Central memory CD8-positive, alpha-beta T cell (primary cell): Measurements from ENCODE around the gene SCN7A.

Experiments
- ATAC-seq: fragments of 150-1000 bp; cut with Tn5 transposase; replicated peaks from 2 replicates; pipeline ENCODE4 v1.10.0; 2022; ENCODE audit warnings: mild to moderate bottlenecking, moderate FRiP score, moderate number of reproducible peaks; ENCODE audit not compliant: poor library complexity, severe bottlenecking; ENCODE audit errors: extremely low read depth
- DNase-seq, 2 donors: peaks; one replicate each; pipeline ENCODE4 v3.0.0; 2021; ENCODE audit warnings: low spot score in 2 of 2
- H3K27ac Mint-ChIP-seq: one replicate; pipeline ENCODE4 v1.8.0; 2022; ENCODE audit warnings: low read depth, mild to moderate bottlenecking, moderate library complexity, mixed read lengths
- H3K27me3 Mint-ChIP-seq: one replicate; pipeline ENCODE4 v1.8.0; 2022; ENCODE audit warnings: mixed read lengths
- H3K36me3 Mint-ChIP-seq: one replicate; pipeline ENCODE4 v1.8.0; 2022; ENCODE audit warnings: mild to moderate bottlenecking, moderate library complexity, mixed read lengths; ENCODE audit not compliant: insufficient read depth
- H3K4me1 Mint-ChIP-seq: one replicate; pipeline ENCODE4 v1.8.0; 2022; ENCODE audit warnings: mixed read lengths
- H3K4me3 Mint-ChIP-seq: one replicate; pipeline ENCODE4 v1.8.0; 2022; ENCODE audit warnings: mild to moderate bottlenecking, moderate library complexity, mixed read lengths
- H3K9me3 Mint-ChIP-seq: one replicate; pipeline ENCODE4 v1.8.0; 2022; ENCODE audit warnings: mixed read lengths

The SCN7A gene

DNA sequence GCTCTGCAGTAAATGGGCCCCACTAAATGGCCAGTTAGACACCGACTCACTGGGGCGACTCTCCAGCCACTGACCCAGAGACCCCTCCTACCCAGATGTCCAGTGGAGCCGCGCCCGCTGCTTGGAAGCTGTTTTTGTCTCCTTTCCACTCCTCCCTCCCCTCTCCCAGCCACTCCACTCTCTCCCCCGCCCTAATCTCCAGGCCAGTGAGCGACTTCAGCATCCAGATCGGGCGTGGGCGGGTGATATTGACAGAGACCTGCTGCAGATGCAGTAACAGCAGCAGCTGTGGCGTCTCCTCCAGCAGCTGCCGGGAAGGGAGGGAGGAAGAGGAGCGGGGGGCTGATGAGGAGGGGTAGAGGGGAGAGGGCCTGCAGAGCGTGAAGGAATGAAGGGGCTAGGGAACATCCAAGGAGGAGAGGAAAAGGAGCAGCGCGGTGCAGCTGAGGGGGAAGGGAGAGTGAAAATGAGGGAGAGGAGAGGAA, at the start of gene SCN7A:
Gene SCN7A (minus strand): TSS at position 110 of the 485 bp plus-strand sequence. CDS start 16,553 bp downstream, outside the sequence.
- DNase-seq, result no peak
- no peaks in the 10 kb centered on the region for H3K36me3 Mint-ChIP-seq
- no peaks in the 10 kb centered on the region for H3K27me3 Mint-ChIP-seq
- no peak for ATAC-seq
- H3K9me3 Mint-ChIP-seq, result peaks cover 5% of the 10 kb centered on the region
- no peaks in the 10 kb centered on the region for H3K4me1 Mint-ChIP-seq
- H3K27ac Mint-ChIP-seq, result no peak within 1 kb of the TSS
- H3K4me3 Mint-ChIP-seq, result no peak within 1 kb of the TSS

DNA sequence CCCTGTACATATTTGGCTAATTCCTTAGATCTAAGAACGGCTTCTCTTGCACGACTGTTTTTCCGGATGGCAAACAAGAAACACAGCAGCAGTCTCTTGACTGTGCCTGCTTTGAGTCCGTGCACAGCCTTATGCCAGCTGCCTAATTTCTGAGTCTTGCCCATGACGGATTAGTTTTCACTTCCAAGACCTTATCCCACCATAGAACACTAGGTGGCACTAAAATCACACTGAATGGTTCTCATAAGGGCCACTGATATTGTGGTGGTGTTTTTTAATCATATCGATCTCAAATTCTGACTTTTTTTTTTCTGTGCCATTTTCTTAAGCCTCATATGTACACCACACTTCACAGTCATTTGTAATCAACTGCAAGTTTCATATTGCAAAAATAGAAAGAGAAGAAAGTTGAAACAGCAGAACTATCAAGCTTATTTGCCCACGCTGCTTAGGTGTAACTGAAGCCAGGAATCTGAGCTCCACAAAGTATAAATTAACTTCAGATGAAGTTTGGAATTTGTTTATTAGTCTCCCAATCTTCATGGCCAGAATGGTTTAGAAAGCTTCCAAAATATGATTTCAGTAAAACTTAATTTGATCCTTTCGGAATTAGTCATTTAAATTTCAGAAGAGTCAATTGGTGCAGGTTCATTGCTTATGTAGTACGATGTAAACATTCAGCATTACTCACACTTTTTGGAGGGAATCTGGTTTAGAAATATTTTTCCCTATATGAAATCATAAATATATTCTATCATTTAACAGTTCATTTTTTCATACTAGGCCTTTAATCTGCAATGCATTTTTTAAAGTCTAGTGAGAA, 45.5 kb upstream of the SCN7A start:
- Mint-ChIP-seq H3K9me3 (no peaks in the 10 kb centered on the region), H3K36me3 (no peaks in the 10 kb centered on the region), H3K4me1 (peaks cover 5% of the 10 kb centered on the region), H3K4me3 (no peak overlapping the region), H3K27me3 (no peaks in the 10 kb centered on the region), H3K27ac (no peak overlapping the region)
- DNase-seq (no peak), ATAC-seq (no peak)

DNA sequence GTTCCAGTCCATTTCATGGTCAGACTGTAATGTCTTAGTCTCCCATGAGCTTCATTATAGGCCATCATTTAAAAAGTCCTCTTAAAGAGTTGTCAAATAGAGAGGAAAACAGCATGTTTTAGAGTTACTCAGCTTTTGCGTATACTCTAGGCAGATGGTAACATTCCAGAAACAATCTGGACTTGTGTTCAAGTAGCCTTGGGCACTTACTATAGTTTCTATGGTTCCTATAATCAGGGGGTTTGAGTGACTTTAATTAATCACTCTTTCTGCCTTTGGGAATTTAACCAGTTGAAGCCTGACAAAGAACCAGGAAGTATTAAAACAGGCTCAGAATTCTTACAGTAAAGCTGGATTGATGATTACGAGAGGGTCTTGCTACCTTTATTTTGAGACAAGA, 42.1 kb upstream of the SCN7A start:
- DNase-seq, result no peak
- no peaks in the 10 kb centered on the region for H3K27me3 Mint-ChIP-seq
- ATAC-seq, result no peak
- H3K36me3 Mint-ChIP-seq, result no peaks in the 10 kb centered on the region
- no peak overlapping the region for H3K4me3 Mint-ChIP-seq
- peaks cover 5% of the 10 kb centered on the region for H3K4me1 Mint-ChIP-seq
- H3K27ac Mint-ChIP-seq, result no peak overlapping the region
- no peaks in the 10 kb centered on the region for H3K9me3 Mint-ChIP-seq

DNA sequence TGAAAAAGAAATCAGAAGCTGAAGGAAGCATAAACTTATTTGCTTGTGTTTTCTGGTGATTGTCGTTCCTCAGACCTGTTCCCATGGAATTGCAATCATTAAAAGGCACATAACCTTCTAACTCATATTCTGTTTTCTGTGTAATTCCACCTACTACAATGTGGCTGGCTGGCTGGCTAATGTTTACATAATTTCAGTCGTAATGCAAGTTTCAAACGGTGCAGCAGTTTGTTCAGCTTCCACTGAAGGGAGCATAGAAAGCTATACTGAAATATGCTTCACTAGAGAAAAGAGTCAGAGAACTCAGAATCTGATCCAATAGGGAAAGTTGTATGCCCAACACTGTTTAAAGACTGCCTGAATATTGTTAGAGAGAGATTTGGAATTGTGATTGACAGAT, 27.1 kb upstream of the SCN7A start:
- H3K27me3 Mint-ChIP-seq, result no peaks in the 10 kb centered on the region
- no peak overlapping the region for H3K4me3 Mint-ChIP-seq
- H3K9me3 Mint-ChIP-seq, result peaks cover 7% of the 10 kb centered on the region
- no peak overlapping the region for H3K27ac Mint-ChIP-seq
- DNase-seq (no peak), ATAC-seq (no peak)
- H3K36me3 Mint-ChIP-seq, result no peaks in the 10 kb centered on the region
- H3K4me1 Mint-ChIP-seq, result no peaks in the 10 kb centered on the region

DNA sequence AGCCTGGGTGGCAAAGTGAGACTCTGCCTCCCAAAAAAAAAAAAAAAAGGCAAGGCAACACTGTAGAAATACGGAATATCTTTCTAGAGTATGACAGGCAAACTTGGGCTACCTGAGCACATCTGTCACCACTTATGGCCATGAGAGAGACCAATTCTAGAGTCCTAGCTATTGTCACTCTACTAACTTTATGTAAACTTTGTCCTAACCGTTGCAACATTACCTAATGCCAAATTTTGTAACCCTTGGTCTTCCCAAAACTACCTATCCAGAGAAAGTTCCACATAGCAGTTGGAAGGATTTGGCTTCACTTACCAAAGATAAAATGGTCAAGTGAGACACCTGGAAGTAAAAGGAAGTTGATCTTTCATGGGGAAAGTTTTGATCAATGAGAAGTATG, 26.6 kb upstream of the SCN7A start:
- no peak overlapping the region for H3K27ac Mint-ChIP-seq
- H3K4me3 Mint-ChIP-seq, result no peak overlapping the region
- no peaks in the 10 kb centered on the region for H3K4me1 Mint-ChIP-seq
- H3K9me3 Mint-ChIP-seq, result peaks cover 7% of the 10 kb centered on the region
- ATAC-seq (no peak), DNase-seq (no peak)
- H3K36me3 Mint-ChIP-seq, result no peaks in the 10 kb centered on the region
- H3K27me3 Mint-ChIP-seq, result no peaks in the 10 kb centered on the region

DNA sequence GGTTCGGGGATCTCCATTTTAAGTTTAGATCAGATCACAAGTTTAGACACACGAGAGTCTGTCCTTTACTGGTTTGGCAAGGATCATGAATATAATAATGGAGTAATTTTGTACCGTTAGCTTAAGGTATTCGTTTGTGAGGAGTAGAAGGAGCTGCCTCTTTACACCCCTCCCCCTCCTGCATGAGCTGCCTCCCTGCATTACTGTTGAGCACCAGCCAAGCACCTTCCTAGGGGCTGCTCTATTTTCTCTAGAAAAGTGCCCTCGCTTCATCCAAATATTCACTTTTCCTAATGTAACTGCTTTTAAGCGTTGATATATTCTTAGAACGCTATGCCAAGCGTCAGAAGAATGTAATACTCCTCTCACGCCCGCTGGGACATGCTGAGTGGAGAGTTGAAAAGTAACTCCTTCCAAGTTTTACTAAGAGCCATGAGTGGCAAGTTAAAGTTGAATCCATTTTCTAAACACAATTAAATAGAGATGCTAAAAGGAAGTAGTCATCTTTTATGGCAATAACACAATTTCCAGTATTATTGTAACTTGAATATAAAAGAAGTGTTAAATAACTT, 25.4 kb upstream of the SCN7A start:
- ATAC-seq (no peak), DNase-seq (no peak)
- H3K27ac Mint-ChIP-seq, result no peak overlapping the region
- no peaks in the 10 kb centered on the region for H3K36me3 Mint-ChIP-seq
- no peaks in the 10 kb centered on the region for H3K4me1 Mint-ChIP-seq
- H3K4me3 Mint-ChIP-seq, result no peak overlapping the region
- no peaks in the 10 kb centered on the region for H3K27me3 Mint-ChIP-seq
- H3K9me3 Mint-ChIP-seq, result peaks cover 7% of the 10 kb centered on the region

DNA sequence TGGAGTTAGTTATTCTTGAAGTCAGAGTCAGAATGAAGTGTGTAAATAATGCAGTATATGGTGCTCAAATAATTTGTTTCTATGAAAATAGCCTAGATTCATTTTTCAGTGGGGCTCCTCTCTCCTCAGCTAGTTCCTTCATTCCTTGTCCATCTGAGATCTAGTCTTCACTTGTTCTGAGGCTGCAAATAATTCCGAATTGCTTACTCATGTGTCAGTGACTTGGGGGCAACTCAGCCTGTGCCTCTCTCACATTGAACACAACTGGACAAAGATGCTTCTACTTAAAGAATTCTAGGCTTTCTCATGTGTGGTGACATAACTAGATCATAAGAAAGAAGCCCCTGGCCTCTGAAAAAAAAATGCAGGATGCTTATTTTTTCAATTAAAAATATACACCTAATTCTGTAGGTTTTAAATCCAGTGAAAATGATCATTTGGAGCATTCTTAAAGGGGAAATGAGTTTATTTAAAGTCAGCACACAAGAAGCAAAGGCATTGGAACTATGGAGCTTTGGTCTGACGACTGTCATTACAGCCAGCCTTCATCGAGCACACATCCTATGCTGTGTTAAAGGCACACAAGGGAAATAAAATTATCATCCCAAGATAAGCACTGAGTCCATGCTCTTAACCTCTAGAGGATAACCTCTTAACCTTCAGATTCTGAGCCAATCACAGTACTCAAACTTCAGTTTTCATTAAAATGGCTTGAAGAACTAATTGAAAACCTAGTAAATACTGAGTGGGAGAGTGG, 24.8 kb upstream of the SCN7A start:
- DNase-seq, result no peak
- Mint-ChIP-seq H3K9me3 (peaks cover 7% of the 10 kb centered on the region), H3K4me3 (no peak overlapping the region), H3K27ac (no peak overlapping the region), H3K4me1 (no peaks in the 10 kb centered on the region), H3K36me3 (no peaks in the 10 kb centered on the region), H3K27me3 (no peaks in the 10 kb centered on the region)
- no peak for ATAC-seq

DNA sequence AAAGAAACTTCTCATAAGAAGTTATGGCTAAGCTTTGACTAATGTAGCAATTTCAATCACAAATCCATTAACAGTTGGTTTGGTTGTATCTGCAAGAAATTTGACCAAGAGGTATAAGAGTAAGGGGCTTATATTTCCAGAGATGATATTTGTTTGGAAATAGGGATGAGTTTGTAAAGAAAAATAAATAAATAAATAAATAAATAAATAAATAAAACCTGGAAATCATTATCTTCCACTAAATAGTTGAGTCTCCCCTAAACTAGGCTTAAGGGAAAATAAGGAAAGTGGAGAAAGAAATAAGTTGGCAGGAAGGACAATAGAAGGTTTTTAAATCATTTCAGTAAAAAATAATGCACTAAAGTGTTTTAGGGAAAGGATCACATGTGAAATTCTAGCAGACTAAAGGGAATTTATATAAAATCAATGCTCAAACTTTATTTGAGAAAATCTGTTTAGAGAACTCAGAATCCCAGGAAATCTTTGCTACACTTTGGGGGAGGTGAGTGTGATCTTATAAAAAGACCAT, 23.5 kb upstream of the SCN7A start:
- ATAC-seq, result no peak
- H3K9me3 Mint-ChIP-seq, result peaks cover 7% of the 10 kb centered on the region

DNA sequence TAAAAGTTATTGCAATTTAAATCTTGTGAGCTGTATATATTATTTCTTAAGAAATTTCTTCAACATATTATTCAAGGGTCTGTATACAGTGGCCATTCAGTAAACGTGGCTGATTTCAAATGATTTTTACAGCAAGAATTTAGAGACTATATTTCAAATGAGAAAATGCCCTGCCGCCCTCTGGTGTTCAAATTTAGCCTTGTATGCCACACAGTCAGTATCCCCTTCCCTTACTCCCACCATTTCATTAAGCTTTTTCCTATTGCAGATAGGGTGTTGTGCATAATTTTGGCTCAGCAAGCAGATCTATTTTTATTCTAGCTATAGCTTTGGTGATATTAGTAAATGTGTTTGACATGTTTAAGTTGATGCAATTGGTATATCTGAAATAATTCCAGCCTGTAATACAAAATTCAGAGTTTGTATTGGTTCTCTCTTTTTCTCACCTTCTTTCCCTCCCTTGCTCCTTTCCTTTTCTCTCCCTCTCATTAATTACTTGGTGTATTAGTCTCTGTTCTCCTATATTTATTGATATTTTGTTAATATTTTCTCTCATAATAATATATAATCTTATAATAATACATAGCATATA, 22.8 kb upstream of the SCN7A start:
- no peak overlapping the region for H3K4me3 Mint-ChIP-seq
- H3K4me1 Mint-ChIP-seq, result no peaks in the 10 kb centered on the region
- H3K9me3 Mint-ChIP-seq, result peaks cover 7% of the 10 kb centered on the region
- no peak overlapping the region for H3K27ac Mint-ChIP-seq
- H3K36me3 Mint-ChIP-seq, result no peaks in the 10 kb centered on the region
- ATAC-seq (no peak), DNase-seq (no peak)
- no peaks in the 10 kb centered on the region for H3K27me3 Mint-ChIP-seq

More for the DNA sequence above, 23.5 kb upstream of the SCN7A start:
- no peak for DNase-seq
- no peak overlapping the region for H3K27ac Mint-ChIP-seq
- H3K4me3 Mint-ChIP-seq, result no peak overlapping the region
- no peaks in the 10 kb centered on the region for H3K36me3 Mint-ChIP-seq
- H3K27me3 Mint-ChIP-seq, result no peaks in the 10 kb centered on the region
- H3K4me1 Mint-ChIP-seq, result no peaks in the 10 kb centered on the region

DNA sequence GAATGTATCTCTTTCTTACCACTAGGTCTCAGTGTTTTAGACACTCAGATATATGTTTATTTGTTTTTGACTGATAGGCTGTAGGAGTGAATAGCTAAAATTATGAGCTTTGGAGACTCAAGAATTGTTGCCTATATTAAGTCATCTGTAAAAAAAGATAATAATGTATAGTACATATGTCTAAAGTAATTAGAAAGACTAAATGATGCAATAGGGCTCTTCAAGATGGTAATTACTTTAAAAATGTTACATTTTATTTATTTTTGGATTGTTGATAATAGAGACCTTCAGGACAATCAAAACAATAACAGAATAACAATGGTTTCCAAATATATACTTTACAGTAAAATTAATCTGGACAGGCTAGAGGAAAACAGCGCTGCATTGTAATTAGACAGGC, 19.9 kb upstream of the SCN7A start:
- no peak for DNase-seq
- Mint-ChIP-seq H3K27me3 (no peaks in the 10 kb centered on the region), H3K4me1 (no peaks in the 10 kb centered on the region), H3K4me3 (no peak overlapping the region), H3K36me3 (no peaks in the 10 kb centered on the region), H3K9me3 (peaks cover 10% of the 10 kb centered on the region), H3K27ac (no peak overlapping the region)
- ATAC-seq, result no peak

DNA sequence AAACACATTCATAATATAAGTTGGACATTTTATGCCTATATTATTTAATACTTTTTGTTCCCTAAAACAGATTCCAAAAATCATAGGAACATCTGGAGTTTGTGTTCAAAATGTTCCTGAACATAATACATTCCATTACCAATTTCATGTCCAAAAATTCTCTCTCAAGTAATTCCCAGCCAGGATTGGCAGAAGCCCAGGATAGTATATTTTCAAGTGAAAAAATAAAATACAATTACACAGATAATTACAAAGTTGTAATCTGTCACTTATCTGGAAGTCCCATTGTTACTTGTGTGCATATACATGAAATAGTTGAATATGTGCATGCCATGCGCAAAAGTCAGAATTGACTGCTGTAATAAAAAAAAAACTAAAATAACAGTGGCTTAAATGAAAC, 5.2 kb upstream of the SCN7A start:
- DNase-seq (no peak), ATAC-seq (no peak)
- H3K27me3 Mint-ChIP-seq, result no peaks in the 10 kb centered on the region
- no peak overlapping the region for H3K27ac Mint-ChIP-seq
- no peak overlapping the region for H3K4me3 Mint-ChIP-seq
- no peaks in the 10 kb centered on the region for H3K36me3 Mint-ChIP-seq
- no peaks in the 10 kb centered on the region for H3K4me1 Mint-ChIP-seq
- H3K9me3 Mint-ChIP-seq, result no peaks in the 10 kb centered on the region

DNA sequence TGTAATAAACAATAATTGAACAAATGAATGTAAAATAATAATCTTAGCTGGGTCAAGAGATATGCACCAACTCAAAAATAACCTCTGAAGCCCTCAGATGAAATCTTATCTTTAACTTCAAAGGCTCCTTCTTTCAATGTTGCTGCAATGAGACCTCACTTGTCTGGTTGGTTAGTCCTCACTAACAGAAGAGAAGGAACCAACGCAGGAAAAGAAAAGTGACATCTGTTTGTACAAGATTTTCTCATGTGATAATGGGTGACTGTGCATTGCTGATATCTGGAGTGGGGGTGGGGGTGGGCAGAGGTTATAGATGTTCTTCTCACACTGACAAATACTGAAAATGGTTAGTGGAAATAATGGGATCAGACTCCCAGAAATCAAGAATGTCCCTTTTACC, 2.6 kb downstream of the SCN7A start:
- no peak overlapping the region for H3K4me3 Mint-ChIP-seq
- no peak for DNase-seq
- no peaks in the 10 kb centered on the region for H3K27me3 Mint-ChIP-seq
- H3K9me3 Mint-ChIP-seq, result peaks cover 5% of the 10 kb centered on the region
- no peaks in the 10 kb centered on the region for H3K36me3 Mint-ChIP-seq
- ATAC-seq, result no peak
- H3K27ac Mint-ChIP-seq, result no peak overlapping the region
- H3K4me1 Mint-ChIP-seq, result no peaks in the 10 kb centered on the region
